HG03060 (cell line): ENCODE measurements around the gene PDE6B.

Experiments
- ATAC-seq: cut with Tn5 transposase; IDR thresholded peaks from one replicate; pipeline ENCODE4 v1.9.1; 2021; ENCODE audit warnings: low read depth, moderate number of reproducible peaks; ENCODE audit not compliant: unreplicated experiment

Gene PDE6B

DNA sequence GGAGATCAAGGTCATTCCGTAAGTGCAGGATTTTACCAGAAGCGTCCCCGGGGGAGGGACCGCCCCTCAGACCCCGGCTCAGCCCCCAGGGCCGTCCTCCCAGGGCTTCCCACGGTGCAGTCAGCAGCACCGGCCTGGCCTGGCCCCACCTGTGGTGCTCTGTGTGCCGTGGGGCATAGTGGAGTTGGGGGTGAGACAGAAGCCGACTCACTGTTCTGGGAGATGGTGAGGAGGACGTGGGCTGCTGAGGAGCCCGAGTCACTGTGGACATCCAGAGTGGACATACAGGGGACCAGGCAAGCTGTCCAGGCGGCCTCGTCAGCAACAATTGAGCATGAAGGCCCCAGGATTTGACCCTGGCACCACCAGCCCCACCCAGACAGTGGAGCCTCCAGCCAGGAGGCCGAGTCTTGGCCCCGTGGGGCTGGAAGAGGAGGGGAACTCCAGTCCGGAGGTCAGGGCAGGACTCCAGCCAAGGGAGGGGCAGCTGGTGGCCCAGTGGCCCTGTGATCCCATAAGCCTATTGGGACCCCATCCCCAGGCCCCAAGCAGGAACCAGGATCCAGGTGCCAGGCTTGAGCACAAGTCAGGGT is 29.6 kb downstream of the PDE6B start:
- no peak for ATAC-seq

DNA sequence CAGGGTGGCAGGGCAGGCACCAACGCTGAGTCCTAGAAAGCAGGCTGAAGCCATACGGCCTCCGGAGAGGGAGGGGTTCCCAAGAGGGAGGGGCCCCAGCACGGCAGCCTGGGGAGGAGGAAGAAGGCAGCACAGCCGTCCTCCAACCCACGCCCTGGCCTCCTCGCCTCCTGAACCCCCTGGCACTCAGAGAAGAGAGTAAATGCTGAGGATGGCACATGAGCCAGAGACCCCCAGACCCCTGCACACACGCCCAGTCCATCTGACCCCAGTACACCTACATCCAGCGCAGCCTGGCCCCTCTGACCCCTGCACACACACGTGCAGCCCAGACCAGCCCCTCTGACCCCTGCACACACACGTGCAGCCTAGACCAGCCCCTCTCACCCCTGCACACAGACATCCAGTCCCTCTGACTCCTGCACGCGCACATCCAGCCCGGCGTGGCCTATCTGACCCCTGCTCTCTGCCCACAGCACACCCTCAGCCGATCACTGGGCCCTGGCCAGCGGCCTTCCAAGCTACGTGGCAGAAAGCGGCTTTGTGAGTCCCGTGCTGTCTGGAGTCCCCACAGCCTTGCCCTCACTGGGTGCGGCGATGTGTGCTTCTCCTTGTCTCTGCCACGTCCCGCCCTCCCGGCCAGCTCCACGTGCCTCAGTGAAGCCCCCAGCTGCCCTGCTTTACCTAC is 30.2 kb downstream of the PDE6B start:
- no peak for ATAC-seq

DNA sequence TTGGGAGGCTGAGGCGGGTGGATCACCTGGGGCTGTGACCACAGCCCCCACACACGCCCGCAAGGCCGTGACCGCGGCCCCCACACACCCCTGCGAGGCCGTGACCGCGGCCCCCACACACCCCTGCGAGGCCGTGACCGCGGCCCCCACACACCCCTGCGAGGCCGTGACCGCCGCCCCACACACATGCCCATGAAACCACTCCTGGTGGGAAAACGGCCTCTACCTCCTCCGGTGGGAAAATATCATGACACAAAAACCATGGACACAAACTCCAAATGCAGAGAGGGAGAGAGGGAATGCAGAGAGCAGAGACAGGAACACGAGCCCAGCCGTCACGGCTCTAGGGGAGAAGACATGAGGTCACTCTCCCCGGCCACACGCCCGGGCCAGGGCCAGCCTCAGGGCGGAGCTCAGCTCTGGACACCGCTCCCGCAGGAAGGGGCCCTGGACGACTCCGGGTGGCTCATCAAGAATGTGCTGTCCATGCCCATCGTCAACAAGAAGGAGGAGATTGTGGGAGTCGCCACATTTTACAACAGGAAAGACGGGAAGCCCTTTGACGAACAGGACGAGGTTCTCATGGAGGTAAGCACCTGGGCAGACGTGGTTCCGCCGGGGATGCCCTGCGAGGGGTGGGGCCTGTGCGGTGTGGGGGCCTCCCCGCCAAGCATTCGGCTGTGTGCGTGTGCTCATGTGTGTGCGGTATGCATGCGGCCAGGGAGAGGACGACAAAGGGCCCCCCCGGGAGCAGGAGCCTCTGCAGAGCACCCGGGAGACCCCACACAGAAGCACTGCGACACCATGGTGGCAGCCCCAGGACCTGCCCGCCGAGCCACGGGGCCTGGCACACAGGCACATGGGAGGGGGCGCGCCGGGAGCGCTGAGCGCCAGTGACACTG is 31.3 kb downstream of the PDE6B start:
- ATAC-seq, result no peak

DNA sequence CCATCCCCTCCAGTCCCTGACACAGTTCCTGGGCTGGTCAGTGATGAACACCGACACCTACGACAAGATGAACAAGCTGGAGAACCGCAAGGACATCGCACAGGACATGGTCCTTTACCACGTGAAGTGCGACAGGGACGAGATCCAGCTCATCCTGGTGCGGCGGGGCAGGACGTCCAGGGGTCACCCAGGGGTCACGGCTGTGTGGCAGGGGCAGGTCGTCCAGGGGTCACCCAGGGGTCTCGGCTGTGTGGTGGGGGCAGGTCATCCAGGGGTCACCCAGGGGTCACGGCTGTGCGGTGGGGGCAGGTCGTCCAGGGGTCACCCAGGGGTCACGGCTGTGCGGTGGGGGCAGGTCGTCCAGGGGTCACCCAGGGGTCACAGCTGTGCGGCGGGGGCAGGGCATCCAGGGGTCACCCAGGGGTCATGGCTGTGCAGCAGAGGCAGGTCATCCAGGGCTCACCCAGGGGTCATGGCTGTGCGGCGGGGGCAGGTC is 32.0 kb downstream of the PDE6B start:
- ATAC-seq, result no peak

DNA sequence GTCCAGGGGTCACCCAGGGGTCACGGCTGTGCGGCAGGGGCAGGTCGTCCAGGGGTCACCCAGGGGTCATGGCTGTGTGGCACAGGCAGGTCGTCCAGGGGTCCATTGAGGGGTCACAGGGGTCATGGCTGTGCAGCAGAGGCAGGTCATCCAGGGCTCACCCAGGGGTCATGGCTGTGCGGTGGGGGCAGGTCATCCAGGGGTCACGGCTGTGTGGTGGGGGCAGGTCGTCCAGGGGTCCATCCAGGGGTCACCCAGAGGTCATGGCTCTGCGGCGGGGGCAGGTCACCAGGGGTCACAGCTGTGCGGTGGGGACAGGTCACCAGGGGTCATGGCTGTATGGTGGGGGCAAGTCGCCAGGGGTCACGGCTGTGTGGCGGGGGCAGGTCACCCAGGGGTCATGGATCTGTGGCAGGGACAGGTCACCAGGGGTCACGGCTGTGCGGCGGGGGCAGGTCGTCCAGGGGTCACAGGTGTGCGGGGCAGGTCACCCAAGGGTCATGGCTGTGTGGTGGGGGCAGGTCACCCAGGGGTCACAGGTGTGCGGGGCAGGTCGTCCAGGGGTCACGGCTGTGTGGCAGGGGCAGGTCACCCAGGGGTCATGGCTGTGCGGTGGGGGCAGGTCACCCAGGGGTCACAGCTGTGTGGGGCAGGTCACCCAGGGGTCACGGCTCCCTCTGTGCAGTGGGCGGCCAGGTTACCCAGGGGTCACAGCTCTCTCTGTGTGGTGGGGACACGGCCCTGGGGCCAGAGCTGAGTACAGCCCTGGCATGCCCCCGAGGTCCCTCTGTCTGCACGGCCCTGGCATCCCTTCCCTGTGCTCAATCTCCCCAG is 32.7 kb downstream of the PDE6B start:
- no peak for ATAC-seq

DNA sequence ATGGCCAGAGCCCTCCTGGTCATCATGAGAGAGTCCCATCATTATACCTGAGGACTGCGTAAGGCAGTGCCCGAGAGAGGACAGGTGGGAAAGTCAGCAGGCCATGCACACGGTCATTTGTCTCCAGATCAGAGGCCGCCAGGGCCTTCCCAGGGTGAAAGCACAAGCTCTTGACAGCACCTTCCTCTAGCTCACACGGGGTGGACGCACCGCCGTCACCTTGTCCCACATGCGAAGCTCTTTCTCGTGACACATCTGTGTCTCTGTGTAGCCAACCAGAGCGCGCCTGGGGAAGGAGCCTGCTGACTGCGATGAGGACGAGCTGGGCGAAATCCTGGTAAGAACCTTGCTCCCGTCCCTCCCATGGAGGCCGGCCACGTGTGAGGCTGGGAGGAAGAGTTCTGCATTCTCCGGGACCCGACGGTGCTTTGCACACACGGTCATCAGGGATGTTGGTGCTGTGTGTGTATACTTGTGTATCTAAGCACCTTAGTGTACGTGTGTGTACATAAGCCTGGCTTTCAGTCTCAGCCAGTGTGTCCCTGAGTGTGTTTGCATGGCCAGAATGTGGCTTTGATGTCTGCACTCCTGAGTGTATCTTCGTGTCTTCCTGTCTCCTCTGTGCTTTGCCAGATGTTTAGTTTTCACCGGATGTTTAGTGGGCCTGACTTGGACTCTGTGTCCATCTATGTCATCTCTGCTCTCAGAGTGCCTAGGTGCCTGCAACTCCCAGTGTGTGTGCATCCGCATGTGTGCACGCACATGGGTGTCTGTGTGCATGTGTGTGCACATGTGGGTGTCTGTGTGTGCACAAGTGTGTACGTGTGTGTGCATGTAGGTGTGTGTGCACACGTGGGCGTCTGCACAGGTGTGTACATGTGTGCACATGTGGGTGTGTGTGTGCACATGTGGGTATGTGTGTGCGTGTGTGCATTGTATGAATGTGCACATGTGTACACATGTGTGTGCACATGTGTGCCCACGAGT is 33.6 kb downstream of the PDE6B start:
- no peak for ATAC-seq

DNA sequence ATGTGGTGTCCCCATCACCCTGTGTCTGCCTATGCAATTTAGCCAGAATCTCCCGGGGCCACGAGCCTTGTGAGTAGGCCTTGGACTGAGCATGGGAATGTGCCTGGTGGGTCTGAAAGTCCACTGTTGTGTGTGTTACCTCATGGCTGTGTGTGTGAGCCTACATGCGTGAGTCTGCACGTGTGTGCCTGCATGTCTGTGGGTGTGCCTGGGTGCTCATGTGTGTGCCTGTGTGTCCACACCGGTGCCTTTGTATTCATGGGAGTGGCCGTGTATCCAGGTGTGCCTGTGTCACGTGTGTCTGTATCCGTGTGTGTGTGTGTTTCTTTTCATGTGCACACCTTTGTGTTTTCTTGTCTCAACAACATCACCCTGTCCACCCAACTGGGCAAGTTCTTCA is 34.5 kb downstream of the PDE6B start:
- ATAC-seq, result no peak

DNA sequence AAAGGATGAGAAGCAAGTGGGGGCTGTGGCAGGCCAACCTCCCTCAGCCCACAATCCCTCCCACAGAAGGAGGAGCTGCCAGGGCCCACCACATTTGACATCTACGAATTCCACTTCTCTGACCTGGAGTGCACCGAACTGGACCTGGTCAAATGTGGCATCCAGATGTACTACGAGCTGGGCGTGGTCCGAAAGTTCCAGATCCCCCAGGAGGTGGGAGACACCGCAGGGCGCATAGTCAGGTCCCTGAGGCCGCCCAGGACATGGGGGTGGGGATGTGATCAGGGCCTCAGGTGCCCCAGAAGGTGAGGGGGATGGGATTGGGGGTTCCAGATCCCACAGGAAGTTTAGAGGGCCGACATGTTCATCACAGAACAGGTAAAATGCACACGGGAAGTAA is 35.0 kb downstream of the PDE6B start:
- ATAC-seq, result no peak

- no peak for ATAC-seq
Measured at GRCh38 chr4:661231-661630, 35.9 kb downstream of the PDE6B start.

GRCh38 chr4:661881-662761 is 36.7 kb downstream of the PDE6B start:
- no peak for ATAC-seq

- ATAC-seq, result no peak
Measured at GRCh38 chr4:663046-663437, 37.7 kb downstream of the PDE6B start.

DNA sequence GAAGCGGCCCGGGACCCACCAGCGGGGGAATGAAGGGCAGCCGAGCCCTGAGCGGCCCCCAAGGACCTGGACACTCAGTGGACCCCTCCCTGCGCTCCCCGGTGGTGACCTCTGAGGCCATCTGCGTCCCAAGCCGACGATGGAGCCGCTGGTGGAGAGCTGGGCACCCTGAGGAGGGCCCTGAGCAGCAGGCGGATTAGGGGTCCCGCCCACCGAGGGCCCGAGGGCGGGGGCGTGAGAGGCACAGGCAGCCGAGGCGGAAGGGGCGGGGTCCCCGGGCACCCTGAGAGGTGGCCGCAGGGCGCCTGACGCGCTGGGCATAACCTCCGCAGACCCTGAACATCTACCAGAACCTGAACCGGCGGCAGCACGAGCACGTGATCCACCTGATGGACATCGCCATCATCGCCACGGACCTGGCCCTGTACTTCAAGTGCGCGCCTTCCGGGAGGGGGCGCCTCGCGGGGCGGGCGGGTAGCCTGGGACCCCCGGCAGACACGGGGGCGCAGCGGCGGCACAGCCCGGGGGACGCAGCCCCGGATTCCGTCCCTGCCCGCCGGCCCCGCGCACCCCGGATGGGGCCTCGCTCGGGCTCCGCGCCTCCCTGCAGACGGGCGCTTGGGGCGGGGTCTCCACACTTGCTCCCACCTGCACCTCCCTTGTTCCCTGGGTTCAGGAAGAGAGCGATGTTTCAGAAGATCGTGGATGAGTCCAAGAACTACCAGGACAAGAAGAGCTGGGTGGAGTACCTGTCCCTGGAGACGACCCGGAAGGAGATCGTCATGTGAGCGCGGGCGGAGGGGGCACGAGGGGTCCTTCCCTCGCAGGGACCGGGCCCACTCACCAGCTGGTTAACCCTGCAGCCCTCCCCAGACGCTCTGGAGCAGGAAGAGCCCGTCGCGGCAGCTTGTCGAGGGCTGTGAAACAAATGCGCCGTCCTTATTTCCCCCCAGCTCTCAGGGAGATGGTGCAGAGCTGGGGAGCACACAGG is 38.4 kb downstream of the PDE6B start:
- no peak for ATAC-seq

DNA sequence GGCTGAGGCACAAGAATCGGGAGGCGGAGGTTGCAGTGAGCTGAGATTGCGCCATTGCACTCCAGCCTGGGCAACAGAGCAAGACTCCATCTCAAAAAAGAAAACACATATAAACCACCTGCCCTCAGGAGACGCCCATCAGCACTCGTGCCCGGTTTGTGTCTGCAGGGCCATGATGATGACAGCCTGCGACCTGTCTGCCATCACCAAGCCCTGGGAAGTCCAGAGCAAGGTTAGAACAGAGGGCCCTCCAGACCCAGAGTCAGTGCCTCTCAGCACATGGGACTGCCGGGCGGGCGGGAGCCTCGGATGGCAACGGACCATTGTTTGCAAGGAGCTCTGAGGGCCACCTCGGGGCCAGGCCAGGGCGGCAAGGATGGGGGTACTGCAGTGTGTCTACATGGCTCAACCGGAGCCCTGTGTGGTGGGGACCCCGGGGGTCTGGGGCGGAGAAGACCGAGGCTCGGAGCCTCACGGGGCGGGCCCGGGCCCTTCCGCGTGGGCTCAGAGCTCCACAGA is 39.4 kb downstream of the PDE6B start:
- no peak for ATAC-seq

GRCh38 chr4:665381-665750 is 40.0 kb downstream of the PDE6B start:
- ATAC-seq, result no peak

- ATAC-seq, result no peak
Measured at GRCh38 chr4:665751-666435, 40.5 kb downstream of the PDE6B start.

DNA sequence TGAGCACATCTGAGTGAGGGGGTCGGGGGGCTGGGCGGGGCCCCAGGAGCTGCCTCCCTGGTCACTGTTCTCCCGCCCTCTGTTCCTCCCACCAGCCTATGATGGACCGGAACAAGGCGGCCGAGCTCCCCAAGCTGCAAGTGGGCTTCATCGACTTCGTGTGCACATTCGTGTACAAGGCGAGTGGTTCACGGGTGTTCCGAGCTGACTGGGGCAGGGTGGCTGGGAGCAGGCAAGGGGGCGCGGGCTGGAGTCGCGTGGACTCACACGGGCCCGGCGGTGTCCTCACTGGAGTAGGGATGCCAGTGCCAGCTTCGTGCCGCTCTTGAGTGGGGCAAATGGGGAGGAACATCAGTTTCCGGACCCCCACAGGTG is 41.0 kb downstream of the PDE6B start:
- no peak for ATAC-seq
